Parathyroid adenoma (tissue), 2 donors: ENCODE measurements around the gene MESP2.

Source experiments
- H2AFZ ChIP-seq: fragments of 300-600 bp; sonication (generic); one replicate; pipeline ENCODE4 v1.7.0; 2017; ENCODE audit warnings: antibody characterized with exemption, mild to moderate bottlenecking
- H3K27ac ChIP-seq: fragments of 300-600 bp; sonication (generic); one replicate; pipeline ENCODE4 v1.7.0; 2017
- H3K27me3 ChIP-seq: fragments of 300-600 bp; sonication (generic); one replicate; pipeline ENCODE4 v1.7.0; 2017; ENCODE audit warnings: low read length; ENCODE audit not compliant: control insufficient read depth, insufficient read depth
- H3K36me3 ChIP-seq: fragments of 300-600 bp; sonication (generic); one replicate; pipeline ENCODE4 v1.7.0; 2017; ENCODE audit warnings: low read length; ENCODE audit not compliant: control insufficient read depth, insufficient read depth
- H3K4me1 ChIP-seq: fragments of 300-600 bp; sonication (generic); one replicate; pipeline ENCODE4 v1.7.0; 2017; ENCODE audit warnings: control low read depth
- H3K4me2 ChIP-seq: fragments of 300-600 bp; sonication (generic); one replicate; pipeline ENCODE4 v1.7.0; 2017; ENCODE audit warnings: low read length
- H3K4me3 ChIP-seq: fragments of 300-600 bp; sonication (generic); one replicate; pipeline ENCODE4 v1.7.0; 2017; ENCODE audit warnings: low read depth, low read length
- H3K79me2 ChIP-seq: fragments of 300-600 bp; sonication (generic); one replicate; pipeline ENCODE4 v1.7.0; 2017; ENCODE audit warnings: control low read depth
- H3K9ac ChIP-seq: fragments of 300-600 bp; sonication (generic); one replicate; pipeline ENCODE4 v1.7.0; 2017; ENCODE audit warnings: mild to moderate bottlenecking
- H3K9me3 ChIP-seq: fragments of 300-600 bp; sonication (generic); one replicate; pipeline ENCODE4 v1.7.0; 2017; ENCODE audit warnings: low read length; ENCODE audit not compliant: control insufficient read depth
- CTCF ChIP-seq: fragments of 300-600 bp; sonication (generic); IDR thresholded peaks from one replicate; pipeline ENCODE4 v1.7.0; 2017; ENCODE audit warnings: antibody characterized with exemption, mild to moderate bottlenecking
- donor health status: primary hyperparathyroidism.

Gene MESP2

GRCh38 chr15:89817701-89818280 is 41.7 kb downstream of the MESP2 start:
- Histone ChIP-seq H2AFZ (no peak overlapping the region), H3K36me3 (no peaks in the 10 kb centered on the region), H3K4me1 (no peaks in the 10 kb centered on the region), H3K4me3 (no peak overlapping the region), H3K27ac (no peak overlapping the region), H3K4me2 (no peak overlapping the region), H3K9me3 (no peaks in the 10 kb centered on the region), H3K27me3 (no peaks in the 10 kb centered on the region), H3K79me2 (no peaks in the 10 kb centered on the region), H3K9ac (no peak overlapping the region)
- no peak for TF ChIP-seq CTCF

DNA sequence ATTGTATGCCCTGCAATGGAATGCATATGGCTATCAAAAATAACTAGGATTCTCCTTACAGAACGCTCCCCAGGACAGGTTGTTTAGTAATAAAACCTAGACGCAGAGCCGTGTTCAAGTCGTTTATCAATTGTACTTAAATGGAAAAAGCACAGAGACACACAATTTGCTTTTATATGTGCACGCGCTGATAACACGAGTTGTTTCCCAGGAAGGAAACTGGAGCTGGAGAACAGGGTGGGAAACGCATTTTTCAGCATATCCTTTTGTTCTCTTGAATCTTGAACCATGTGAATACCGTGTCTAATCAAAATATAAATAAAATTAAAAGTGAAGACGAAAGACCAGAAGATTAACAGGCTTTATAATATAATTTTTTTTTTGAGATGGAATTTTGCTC is 42.2 kb downstream of the MESP2 start:
- no peak for TF ChIP-seq CTCF
- no peak overlapping the region for H3K9ac ChIP-seq
- no peaks in the 10 kb centered on the region for H3K79me2 ChIP-seq
- H3K4me3 ChIP-seq: no peak overlapping the region
- H3K9me3 ChIP-seq: no peaks in the 10 kb centered on the region
- no peak overlapping the region for H3K4me2 ChIP-seq
- H3K27me3 ChIP-seq: no peaks in the 10 kb centered on the region
- no peak overlapping the region for H2AFZ ChIP-seq
- H3K4me1 ChIP-seq: no peaks in the 10 kb centered on the region
- H3K36me3 ChIP-seq: no peaks in the 10 kb centered on the region
- H3K27ac ChIP-seq: no peak overlapping the region

- H3K4me3 ChIP-seq: no peak overlapping the region
- H3K27me3 ChIP-seq: no peaks in the 10 kb centered on the region
- H3K9ac ChIP-seq: no peak overlapping the region
- no peaks in the 10 kb centered on the region for H3K9me3 ChIP-seq
- no peaks in the 10 kb centered on the region for H3K36me3 ChIP-seq
- no peak overlapping the region for H3K27ac ChIP-seq
- TF ChIP-seq CTCF: no peak
- no peaks in the 10 kb centered on the region for H3K79me2 ChIP-seq
- H3K4me1 ChIP-seq: no peaks in the 10 kb centered on the region
- H3K4me2 ChIP-seq: no peak overlapping the region
- H2AFZ ChIP-seq: no peak overlapping the region
Observed at GRCh38 chr15:89820666-89821611, 44.8 kb downstream of the MESP2 start.

DNA sequence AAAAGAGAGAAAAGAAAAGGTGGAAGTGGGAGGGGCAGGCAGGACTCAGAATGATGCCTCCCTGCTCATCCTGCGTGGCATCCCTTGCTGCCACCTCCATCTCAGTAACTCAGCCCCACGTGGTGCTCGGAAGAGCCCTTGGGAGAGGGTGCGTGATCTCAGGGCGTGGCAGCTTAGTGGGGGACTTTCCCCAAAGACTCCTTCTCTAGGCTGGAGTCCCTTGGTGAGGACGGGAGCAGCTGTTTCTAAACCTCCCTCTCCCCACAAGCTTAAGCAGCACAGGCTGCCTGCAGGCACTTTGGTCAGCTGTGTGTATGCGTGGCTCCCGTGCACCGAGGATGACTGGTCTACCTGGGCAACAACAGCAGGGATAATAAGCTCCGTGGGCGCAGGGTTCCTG is 45.9 kb downstream of the MESP2 start:
- Histone ChIP-seq H2AFZ (no peak overlapping the region), H3K36me3 (no peaks in the 10 kb centered on the region), H3K9me3 (no peaks in the 10 kb centered on the region), H3K9ac (no peak overlapping the region), H3K4me1 (no peaks in the 10 kb centered on the region), H3K79me2 (no peaks in the 10 kb centered on the region), H3K27ac (no peak overlapping the region), H3K4me3 (no peak overlapping the region), H3K27me3 (no peaks in the 10 kb centered on the region), H3K4me2 (no peak overlapping the region)
- no peak for TF ChIP-seq CTCF
